RPMI7951 (cell line): ENCODE data around the gene ALKBH7. TPM values are rescaled to one million over a fixed set of nuclear protein-coding genes. Genes with fewer than 3 reads are reported as not detected.
A peak's percentile ranks its signal among the peaks of the same experiment; 100 is the strongest.

Experiments used
- DNase-seq: peaks from one replicate; pipeline ENCODE4 v3.0.0-alpha.2; 2012; ENCODE audit warnings: low read depth
- total RNA-seq: library from RNA; depleted of rRNA; stranded (reverse); fragments of >200 nt; shearing (Covaris generic); gene quantifications from 2 replicates; pipeline ENCODE4 v1.2.3, GENCODE V29; 2014

ALKBH7 gene
- total RNA-seq, 1 experiment from 2014 or later = 51.8 TPM

- no peak for DNase-seq
These were observed 8.2 kb upstream of the ALKBH7 start for GRCh38 chr19:6364353-6364752.

DNA sequence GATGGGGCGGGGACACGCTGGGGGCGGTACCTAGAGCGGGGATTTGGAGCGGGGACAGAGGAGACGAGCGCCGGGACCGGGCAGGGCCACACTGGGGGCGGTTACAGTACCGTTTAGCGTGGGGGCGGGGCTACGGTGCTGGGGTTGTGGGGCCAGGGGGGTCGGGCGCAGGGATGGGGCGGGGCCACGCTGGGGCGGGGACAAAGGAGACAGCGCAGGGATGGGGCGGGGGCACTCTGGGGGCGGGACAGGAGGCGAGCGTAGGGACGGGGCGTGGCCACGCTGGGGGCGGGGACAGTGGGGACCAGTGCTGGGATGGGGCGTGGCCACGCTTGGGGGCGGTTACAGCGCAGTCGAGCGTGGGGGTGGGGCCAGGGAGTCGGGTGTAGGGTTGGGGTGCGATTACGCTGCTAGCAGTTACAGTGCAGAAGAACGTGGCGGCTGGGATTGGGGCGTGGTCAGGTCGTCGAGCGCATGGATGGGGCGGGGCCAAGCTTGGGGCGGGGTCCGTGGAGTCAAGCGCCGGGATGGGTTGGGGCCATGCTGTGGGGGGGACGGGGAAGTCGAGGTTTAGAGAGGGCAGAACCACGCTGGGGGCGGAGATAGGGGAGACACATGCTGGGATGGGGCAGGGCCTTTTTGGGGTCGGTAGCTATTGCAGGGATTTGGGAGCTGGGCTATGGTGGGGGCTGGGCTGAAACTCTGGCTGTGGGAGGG lies 660 bp downstream of the ALKBH7 start:
- peak; percentile 94 for DNase-seq

GRCh38 chr19:6373813-6374108 lies 1.2 kb downstream of the ALKBH7 start:
- DNase-seq = no peak

- DNase-seq = no peak
These were observed 1.6 kb downstream of the ALKBH7 start for GRCh38 chr19:6374161-6374709.

GRCh38 chr19:6374711-6375410 lies 2.3 kb downstream of the ALKBH7 start:
- no peak for DNase-seq

DNA sequence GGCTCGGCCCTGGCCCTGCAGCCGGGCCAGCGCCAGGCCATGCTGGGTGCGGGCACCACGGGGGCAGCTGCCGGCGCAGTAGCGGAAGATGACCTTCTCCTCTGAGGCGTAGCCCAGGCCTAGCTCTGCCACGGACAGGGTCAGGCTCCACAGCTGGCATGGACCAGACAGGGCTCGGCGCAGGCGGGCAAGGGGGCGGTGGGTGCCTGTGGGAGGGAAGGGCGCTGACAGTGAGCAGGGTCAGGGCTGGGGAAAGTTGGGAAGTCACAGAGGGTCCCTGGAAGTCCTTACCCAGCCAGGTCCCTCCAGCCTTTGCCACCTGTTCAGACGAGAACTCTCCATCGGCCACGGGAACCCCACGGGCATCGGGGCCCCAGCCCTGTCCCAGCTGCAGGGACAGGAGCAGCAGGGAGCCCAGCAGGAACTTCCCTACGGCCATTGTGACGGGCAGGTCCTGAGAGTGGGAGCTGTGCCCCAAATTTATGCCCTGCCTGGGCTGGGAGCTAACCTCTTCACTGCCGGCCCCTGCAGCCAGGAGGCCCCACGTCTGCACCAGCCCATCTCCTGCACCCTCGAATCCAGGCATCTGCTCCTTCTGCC lies 2.9 kb downstream of the ALKBH7 start, which contains the start of gene PSPN:
Gene PSPN (minus strand): TSS at position 523 of the 600 bp plus-strand sequence. CDS start 84 bp downstream, at position 439.
- no peak for DNase-seq

DNA sequence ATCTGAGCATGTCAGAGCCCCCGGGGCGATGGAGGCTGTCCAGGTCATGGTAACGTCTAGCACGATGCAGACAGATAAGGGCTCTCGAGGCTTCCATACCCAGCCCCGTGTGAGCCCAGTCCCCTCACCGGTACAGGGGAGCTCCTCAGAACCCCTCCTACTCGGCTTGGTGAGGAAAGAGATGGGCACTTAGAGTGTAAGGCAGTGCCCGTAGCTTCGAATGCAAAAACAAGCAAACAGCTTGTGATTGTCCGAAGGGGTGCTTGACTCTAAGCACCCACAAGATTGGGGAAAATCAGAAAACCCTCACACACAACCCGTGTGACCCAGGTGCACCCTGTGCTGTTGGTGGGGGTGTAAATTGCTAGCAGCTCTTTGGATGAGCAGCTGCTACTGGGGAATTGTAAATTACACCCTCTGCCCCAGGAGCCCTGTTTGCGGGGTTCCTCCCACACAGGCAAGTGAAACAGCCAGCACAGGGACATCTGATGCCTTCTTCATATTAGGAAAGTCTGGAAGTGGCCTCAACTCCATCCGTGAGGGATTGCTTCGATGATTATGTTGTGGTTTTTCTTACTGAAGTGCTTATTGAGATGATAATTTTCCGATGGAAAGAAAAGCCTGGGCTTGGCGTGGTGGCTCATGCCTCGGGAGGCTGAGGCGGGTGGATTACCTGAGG lies 4.1 kb downstream of the ALKBH7 start:
- DNase-seq = no peak

- no peak for DNase-seq
These were observed 5.4 kb downstream of the ALKBH7 start for GRCh38 chr19:6378041-6378440.

DNA sequence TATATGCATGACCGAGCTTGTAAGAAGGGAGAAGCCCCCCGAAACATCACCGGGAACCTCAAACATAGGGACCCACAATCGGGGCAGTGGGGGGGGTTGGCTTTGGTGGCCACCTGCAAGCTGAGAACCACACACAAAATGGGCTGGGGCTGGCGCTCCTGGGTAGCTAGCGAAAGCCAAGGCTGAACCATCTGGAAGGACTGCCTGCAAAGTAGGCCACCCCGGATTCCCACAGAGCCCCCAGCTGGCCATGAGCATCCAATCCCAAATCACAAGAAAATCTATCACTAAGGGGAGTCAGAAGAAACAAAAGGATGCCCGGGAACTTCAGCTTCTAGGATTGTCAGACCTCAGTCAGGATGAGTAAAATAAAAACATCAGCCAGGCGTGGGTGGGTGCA lies 5.9 kb downstream of the ALKBH7 start:
- DNase-seq = no peak

GRCh38 chr19:6379744-6380143 lies 7.2 kb downstream of the ALKBH7 start:
- DNase-seq = no peak

DNA sequence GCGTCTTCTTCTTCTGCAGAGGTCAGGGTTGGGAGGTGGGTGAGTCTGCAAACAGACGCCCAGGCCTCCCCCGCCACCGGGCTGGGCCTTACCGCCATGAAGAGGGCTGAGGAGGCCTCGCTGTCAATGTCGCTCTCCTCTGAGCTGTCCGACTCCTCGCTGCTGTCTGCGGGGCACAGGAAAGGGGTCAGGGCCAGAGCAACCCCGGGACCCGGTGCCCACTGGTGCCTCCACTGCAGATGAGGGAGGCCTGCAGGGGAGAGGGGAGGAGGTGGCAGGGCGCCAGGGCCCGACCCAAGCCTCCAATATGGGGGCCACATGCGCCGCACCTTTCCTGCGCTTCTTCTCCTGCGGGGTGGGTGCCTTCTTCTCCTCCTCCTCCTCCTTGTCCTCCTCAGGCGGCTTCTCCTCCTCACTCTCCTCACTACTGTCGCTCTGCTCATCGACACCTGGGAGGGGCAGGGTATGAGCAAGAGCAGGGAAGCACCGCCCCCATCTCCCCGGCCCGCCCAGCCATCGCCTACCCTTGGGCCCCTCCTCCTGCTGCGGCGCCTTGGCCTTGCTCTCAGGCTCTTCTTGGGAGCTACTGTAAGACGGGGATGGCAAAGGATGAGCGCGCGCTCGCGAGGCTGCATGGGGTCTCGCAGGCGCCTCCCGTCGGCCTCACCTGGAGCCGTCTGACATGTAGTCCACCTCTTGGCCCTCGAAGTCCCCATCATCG lies 8.6 kb downstream of the ALKBH7 start:
- DNase-seq = no peak

- no peak for DNase-seq
These were observed 10.6 kb downstream of the ALKBH7 start for GRCh38 chr19:6383188-6383587.

- no peak for DNase-seq
These were observed 11.8 kb downstream of the ALKBH7 start for GRCh38 chr19:6384381-6384780.

DNA sequence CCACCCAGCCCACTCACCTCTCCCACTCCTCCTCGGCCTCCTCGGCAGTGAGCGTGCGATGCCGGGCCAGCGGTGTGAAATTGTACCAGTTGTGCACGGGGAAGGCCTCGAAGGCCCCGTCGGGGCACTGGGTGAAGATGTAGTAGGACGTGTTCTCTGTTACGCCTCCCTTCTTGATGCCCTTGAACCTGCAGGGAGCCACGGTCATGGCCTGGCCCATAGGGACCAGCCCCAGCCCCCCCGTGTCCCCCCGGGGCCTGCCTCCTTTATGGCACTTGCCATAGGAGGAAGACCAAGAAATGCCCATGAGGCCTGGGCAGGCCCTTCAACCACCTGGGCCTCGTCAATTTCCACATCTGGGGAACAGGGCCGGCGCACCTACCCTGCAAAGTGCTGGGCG lies 14.8 kb downstream of the ALKBH7 start:
- DNase-seq = no peak

DNA sequence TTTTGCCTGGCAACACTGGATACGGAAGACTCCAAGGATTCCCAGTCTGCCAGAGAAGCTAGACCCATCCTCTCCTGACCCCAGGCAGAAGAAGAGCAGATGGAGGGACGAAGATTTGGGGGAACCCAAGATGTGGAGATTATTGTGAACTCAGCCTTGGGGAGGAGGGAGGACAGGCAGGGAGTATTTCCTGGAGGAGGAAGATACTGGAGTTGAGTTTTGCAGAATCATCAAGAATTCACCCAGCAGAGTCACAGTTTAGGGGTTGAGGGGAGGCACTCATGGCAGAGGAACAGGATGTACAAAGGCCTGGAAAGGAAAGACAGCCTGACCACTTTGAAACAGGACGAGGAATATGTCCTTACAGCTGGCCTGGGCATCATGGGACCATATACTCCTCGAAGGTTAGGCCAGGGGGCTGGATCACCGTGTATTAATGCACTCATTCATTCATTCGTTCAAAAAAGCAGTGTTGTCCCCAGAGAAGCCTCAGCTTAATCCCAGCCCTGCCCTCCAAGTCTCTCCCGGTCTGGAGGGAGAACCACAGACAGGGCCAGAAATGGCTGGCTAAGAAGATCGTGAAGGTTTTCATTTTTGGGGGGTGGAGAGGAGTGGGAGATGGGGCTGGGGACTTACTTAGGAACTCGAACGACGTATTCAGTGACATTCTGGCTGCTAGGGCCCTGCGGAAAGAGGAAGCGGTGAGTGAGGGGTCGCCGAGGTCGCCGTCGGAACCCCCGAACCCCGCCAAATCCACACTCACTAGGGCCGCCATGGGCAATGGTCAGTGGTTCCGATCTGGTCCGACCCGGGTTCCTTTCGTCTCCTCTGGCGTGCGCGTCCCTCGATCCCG lies 19.9 kb downstream of the ALKBH7 start:
- DNase-seq = no peak

DNA sequence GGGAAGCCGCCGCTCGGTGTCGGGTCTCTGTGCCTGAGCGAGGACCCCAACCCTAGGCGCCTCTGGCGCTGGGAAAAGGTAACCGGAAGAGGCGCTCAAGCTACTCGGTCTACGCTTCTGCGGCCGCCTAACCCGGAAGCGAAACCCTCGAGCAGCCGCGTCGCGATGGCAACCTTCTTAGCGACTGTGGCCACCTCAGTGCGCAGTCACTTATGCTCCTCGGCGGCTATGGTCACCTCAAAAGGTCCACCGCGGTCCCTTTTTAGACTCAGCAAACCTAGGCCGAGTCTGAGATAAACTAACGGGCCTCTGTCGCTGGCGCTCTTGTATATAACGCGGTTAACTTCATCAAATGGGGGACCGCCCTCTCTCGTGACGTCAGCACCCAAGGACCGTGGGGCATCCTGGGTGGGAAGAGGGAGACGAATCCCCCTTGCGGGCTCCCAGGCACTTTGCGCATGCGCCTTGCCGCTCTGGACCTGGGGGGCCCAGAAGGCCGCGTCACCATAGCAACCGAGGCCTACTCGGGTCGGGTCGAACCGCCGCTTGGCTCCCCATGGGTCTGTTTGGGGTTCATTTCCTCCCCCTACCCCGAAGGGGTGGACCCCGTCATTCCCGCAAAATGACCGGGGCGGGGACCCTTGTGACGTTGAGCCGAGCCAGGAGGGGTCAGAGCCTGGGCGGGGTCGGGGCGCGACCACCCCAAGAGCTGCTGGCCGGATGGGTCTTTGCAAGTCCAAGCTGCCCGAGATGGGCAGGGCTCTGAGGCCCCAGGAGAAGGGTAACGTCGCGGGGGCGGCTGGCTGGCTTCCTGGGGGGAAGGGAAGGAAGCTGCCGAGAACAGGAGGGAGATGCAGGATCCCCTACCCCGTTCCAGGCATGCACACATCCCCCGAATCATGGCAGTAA lies 20.7 kb downstream of the ALKBH7 start, which contains the start of gene GTF2F1:
Gene GTF2F1 (minus strand): TSS at position 91 of the 909 bp plus-strand sequence. CDS start 169 bp downstream, outside the sequence.
- peak; percentile 92 for DNase-seq

DNA sequence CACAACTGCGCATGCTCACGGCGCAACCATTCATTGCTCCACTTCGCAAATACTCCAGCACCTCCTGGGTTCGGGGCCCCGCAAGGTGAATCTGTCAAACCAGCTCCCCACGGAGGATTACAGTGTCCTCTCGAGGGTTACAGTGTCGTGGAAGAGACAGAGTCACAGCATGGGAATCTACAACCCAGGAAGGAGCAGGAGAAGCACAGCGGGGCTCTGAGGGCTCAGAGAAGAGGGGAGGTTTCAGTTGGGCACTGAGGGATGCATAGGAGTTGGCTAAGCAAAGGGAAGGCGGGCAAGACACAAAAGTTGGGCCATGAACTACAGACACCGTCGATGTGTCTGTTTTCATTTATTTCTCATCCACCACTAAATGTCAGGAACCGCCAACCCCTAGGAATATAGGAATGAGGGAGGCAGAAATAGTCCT lies 21.4 kb downstream of the ALKBH7 start:
- no peak for DNase-seq

DNA sequence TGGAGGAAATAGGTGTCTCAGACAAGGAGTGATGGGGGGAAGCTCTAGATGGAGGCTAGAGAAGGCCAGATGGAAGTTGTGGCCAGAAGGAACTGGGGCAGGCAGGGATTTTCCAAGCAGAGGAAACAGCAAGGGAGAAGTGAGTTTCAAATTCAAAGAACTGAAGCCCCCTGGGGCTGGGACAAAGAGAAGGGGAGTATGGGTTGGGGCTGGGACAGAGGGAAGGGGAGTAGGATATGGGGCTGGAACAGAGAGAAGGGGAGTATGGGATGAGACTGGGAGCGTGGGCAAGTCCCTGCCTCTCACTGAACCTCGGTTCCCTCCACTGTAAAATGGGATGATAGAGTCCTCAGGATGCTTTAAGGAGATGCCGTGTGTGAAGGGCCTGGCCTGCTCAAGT lies 22.2 kb downstream of the ALKBH7 start:
- DNase-seq = no peak

- DNase-seq = no peak
These were observed 23.7 kb downstream of the ALKBH7 start for GRCh38 chr19:6396305-6396704.
